ENCODE data around the gene SPEG. TPM values are rescaled to one million over a fixed set of nuclear protein-coding genes. Genes with fewer than 3 reads are reported as not detected.

Gene SPEG
- total and polyA plus RNA-seq, 2 of the 8 experiments (the other 6 are each of a cell fraction or from before 2014, with no cell fraction given), result 19.9 to 32.0 TPM

GRCh38 chr2:219470429-219470828, 35.8 kb downstream of the SPEG start:
- no peak overlapping the region for H3K18ac ChIP-seq (ENCODE audit: extremely low read depth, low read length)
- DNase-seq (ENCODE audit: low read depth in 1 of 2, low spot score in 2 of 2) (no peak), FAIRE-seq (no peak)
- no peak overlapping the region for H2BK120ac ChIP-seq (replicated peaks; ENCODE audit: low read depth, low read length)
- H2BK5ac ChIP-seq (ENCODE audit: low read depth, low read length), result no peak overlapping the region
- no peaks in the 10 kb centered on the region; a peak in 1 of 7 replicates for H3K4me1 ChIP-seq (replicated peaks in 1 of 4; ENCODE audit: control insufficient read depth in 3 of 4, insufficient read depth in 4 of 4, low read length in 3 of 4)
- H3K4ac ChIP-seq (replicated peaks; ENCODE audit: insufficient read length, low read depth, low read length), result no peak overlapping the region
- H3K27ac ChIP-seq (ENCODE audit: low read depth, low read length), result no peak overlapping the region
- no peaks in the 10 kb centered on the region for H3K36me3 ChIP-seq (ENCODE audit: control insufficient read depth in 2 of 4, insufficient read depth in 4 of 4, low read length in 3 of 4)
- H3K9me3 ChIP-seq (ENCODE audit: insufficient read depth in 2 of 2, low read depth in 1 of 2, low read length in 1 of 2), result no peaks in the 10 kb centered on the region
- H3K79me2 ChIP-seq (ENCODE audit: control insufficient read depth in 1 of 2, insufficient read depth in 2 of 2, low read length in 2 of 2), result no peaks in the 10 kb centered on the region
- no peak overlapping the region for H2BK15ac ChIP-seq (ENCODE audit: low read length)
- no peak overlapping the region for H3K23ac ChIP-seq (ENCODE audit: insufficient read length)
- no peak overlapping the region for H3K4me3 ChIP-seq (ENCODE audit: extremely low read depth in 1 of 4, insufficient read depth in 2 of 4, low read depth in 3 of 4, low read length in 4 of 4)
- H4K5ac ChIP-seq (ENCODE audit: insufficient read length, low read depth, low read length), result no peak overlapping the region
- no peaks in the 10 kb centered on the region for H3K27me3 ChIP-seq (replicated peaks in 1 of 4; ENCODE audit: control insufficient read depth in 3 of 4, extremely low read depth in 1 of 4, insufficient read depth in 3 of 4, low read length in 3 of 4)
- no peak overlapping the region for H2BK12ac ChIP-seq (ENCODE audit: low read depth, low read length)
- no peak overlapping the region for H3K4me2 ChIP-seq (ENCODE audit: insufficient read depth in 1 of 2, low read depth in 2 of 2, low read length in 2 of 2)
- ChIA-PET CTCF (ENCODE audit: partially characterized antibody) (interaction anchor here (0.6 to 113.1 kb wide), 5 partner anchors 12 to 68 kb away, joined by 3 to 7248 read pairs (median 6); partner anchors contain the start of genes ASIC4, CHPF, DES and GMPPA), POLR2A (ENCODE audit: partially characterized antibody) (interaction anchor here (0.9 to 1.5 kb wide), 5 partner anchors 9 to 28 kb away, joined by 3 to 4 read pairs (median 3); no protein-coding TSS in a partner anchor)
- peaks cover 0 to 3% of the 10 kb centered on the region in 2 experiments for H4K20me1 ChIP-seq (replicated peaks in 1 of 2; ENCODE audit: control insufficient read depth in 1 of 2, insufficient read depth in 2 of 2, low read length in 2 of 2)
- no peak overlapping the region for H3K9ac ChIP-seq (replicated peaks in 1 of 4; ENCODE audit: extremely low read depth in 1 of 4, low read depth in 3 of 4, low read length in 3 of 4)
- H3K23me2 ChIP-seq (ENCODE audit: low read depth, low read length), result no peaks in the 10 kb centered on the region
- H3K56ac ChIP-seq (replicated peaks; ENCODE audit: insufficient read length, low read depth, low read length), result no peak overlapping the region
- H3K79me1 ChIP-seq (ENCODE audit: low read depth, low read length), result no peaks in the 10 kb centered on the region
- H4K91ac ChIP-seq (replicated peaks; ENCODE audit: insufficient read length, low read length), result no peak overlapping the region
- no peak overlapping the region for H2AFZ ChIP-seq (ENCODE audit: low read length)
- H2AK5ac ChIP-seq (ENCODE audit: low read depth, low read length), result no peak overlapping the region
- no peak overlapping the region for H2BK20ac ChIP-seq (ENCODE audit: low read length)
- no peak overlapping the region for H3K14ac ChIP-seq (ENCODE audit: insufficient read length)
- H4K8ac ChIP-seq (ENCODE audit: extremely low read depth, insufficient read depth, low read length), result no peak overlapping the region
- WGBS, 2 experiments (ENCODE audit: extremely low coverage in 1 of 2, insufficient coverage in 1 of 2, insufficient read length in 1 of 2, insufficient replicate concordance in 2 of 2, low coverage in 1 of 2, low lambda C conversion rate in 2 of 2, missing lambda C conversion rate in 1 of 2), result 77% methylated on average over 4 of the region's 4 CpGs; no CpG with 5 or more reads in 1 of the 2 experiments
- no peak for TF ChIP-seq MAFK (IDR thresholded peaks at IDR 0.05; ENCODE audit: low read depth, low read length)
- TF ChIP-seq GTF2F1 (IDR thresholded peaks at IDR 0.05; ENCODE audit: borderline replicate concordance, low read depth, low read length), result no peak
- TF ChIP-seq TAF1 (IDR thresholded peaks at IDR 0.05; ENCODE audit: low read depth, low read length), result no peak
- no peak for TF ChIP-seq HDAC2 (IDR thresholded peaks at IDR 0.05; ENCODE audit: borderline replicate concordance in 1 of 2, low read depth in 2 of 2, low read length in 2 of 2)
- no peak for TF ChIP-seq RXRA (IDR thresholded peaks at IDR 0.05; ENCODE audit: insufficient read depth, low read depth, low read length)
- no peak for TF ChIP-seq SP2 (IDR thresholded peaks at IDR 0.05; ENCODE audit: low read length)
- no peak for TF ChIP-seq KDM1A (IDR thresholded peaks at IDR 0.05; ENCODE audit: borderline replicate concordance, low read length)
- no peak for TF ChIP-seq TAF7 (optimal IDR thresholded peaks at IDR 0.05; ENCODE audit: borderline replicate concordance, low read depth, low read length)
- no peak for TF ChIP-seq KDM5A (IDR thresholded peaks at IDR 0.05; ENCODE audit: low read length)
- TF ChIP-seq BACH1 (IDR thresholded peaks at IDR 0.05; ENCODE audit: low read length), result no peak
- no peak for TF ChIP-seq CBX8 (IDR thresholded peaks at IDR 0.05; ENCODE audit: borderline replicate concordance, low read depth, low read length)
- no peak for TF ChIP-seq POLR2A (IDR thresholded peaks at IDR 0.05; ENCODE audit: control extremely low read depth in 1 of 2, low read depth in 2 of 2, low read length in 2 of 2)
